HepG2 (cell line): ENCODE results near the gene PRKG1. TPM values are rescaled to one million over a fixed set of nuclear protein-coding genes. Genes with fewer than 3 reads are reported as not detected.

ENCODE experiments used
- ATAC-seq: fragments of 200-7000 bp; cut with Tn5 transposase; 3 replicates; pipeline ENCODE4 v1.9.1; 2020; ENCODE audit warnings: mild to moderate bottlenecking, moderate library complexity
- BruUV-seq: library from RNA; stranded (reverse); fragments of 400-500 nt; replicated peaks from 2 replicates; lab custom pipeline; 2021; lab: Mats Ljungman, UMichigan
- CTCF ChIA-PET: fragments of 300-600 bp; formaldehyde crosslinking; extraction: SDS; loops from one replicate; lab custom pipeline; 2021; ENCODE audit warnings: low total read pairs, inconsistent platforms, low intra/inter-chr PET ratio; lab: Yijun Ruan, JAX
- POLR2A ChIA-PET: fragments of 350-600 bp; sonication (Branson Sonifier 250); formaldehyde crosslinking; loops from one replicate; lab custom pipeline; 2020; ENCODE audit warnings: antibody characterized with exemption, inconsistent platforms; lab: Yijun Ruan, JAX
- DNase-seq: peaks from one replicate; pipeline ENCODE4 v3.0.0-alpha.2; 2015; ENCODE audit warnings: low spot score
- FAIRE-seq: peaks from 3 replicates; lab custom pipeline; 2011; peaks lifted over from hg19 to GRCh38; lab: Jason Lieb, UNC
- H2AFZ ChIP-seq: one replicate; pipeline ENCODE4 v1.6.1; 2011; ENCODE audit warnings: low read length, inconsistent platforms
- H3K27ac ChIP-seq: fragments of 300-600 bp; 3 replicates; pipeline ENCODE4 v1.8.0; 2011; ENCODE audit warnings: mixed run types, mild to moderate bottlenecking, mixed read lengths, low read length, inconsistent platforms; ENCODE audit not compliant: insufficient read depth; ENCODE audit errors: extremely low read length
- H3K27me3 ChIP-seq, 2 experiments: fragments of 200-600 bp in 1 of 2; 2 replicates in 1 of 2; 3 replicates in 1 of 2; pipeline versions ENCODE4 v1.6.0 to v1.8.0; 2011; ENCODE audit warnings: low read length in 2 of 2, mild to moderate bottlenecking in 2 of 2, moderate library complexity in 2 of 2, inconsistent platforms in 1 of 2; ENCODE audit not compliant: insufficient read depth in 2 of 2, control insufficient read depth in 1 of 2
- H3K36me3 ChIP-seq, 2 experiments: fragments of 200-600 bp in 1 of 2; replicated peaks in 1 of 2; 2 replicates in 1 of 2; 3 replicates in 1 of 2; pipeline versions ENCODE4 v1.5.1 to v1.8.0; 2011; ENCODE audit warnings: low read length in 2 of 2, inconsistent platforms in 1 of 2; ENCODE audit not compliant: insufficient read depth in 2 of 2, control insufficient read depth in 1 of 2
- H3K4me1 ChIP-seq: 2 replicates; pipeline ENCODE4 v1.5.1; 2012; ENCODE audit warnings: low read length, inconsistent platforms; ENCODE audit not compliant: insufficient read depth
- H3K4me2 ChIP-seq: 2 replicates; pipeline ENCODE4 v1.6.0; 2011; ENCODE audit warnings: low read depth, low read length, inconsistent platforms
- H3K4me3 ChIP-seq, 3 experiments: fragments of 200-600 bp in 1 of 3; sonication (generic), shearing (Covaris generic) in 1 of 3; replicated peaks in 1 of 3; 2 replicates each; pipeline ENCODE4 v1.5.1; 2011 to 2016; ENCODE audit warnings: low read length in 3 of 3, inconsistent platforms in 2 of 3, low read depth in 2 of 3, mild to moderate bottlenecking in 2 of 3, control low read depth in 1 of 3, mixed read lengths in 1 of 3; ENCODE audit not compliant: insufficient read depth in 1 of 3
- H3K79me2 ChIP-seq: one replicate; pipeline ENCODE4 v1.6.1; 2011; ENCODE audit warnings: low read length, inconsistent platforms; ENCODE audit not compliant: insufficient read depth
- H3K9ac ChIP-seq: 2 replicates; pipeline ENCODE4 v1.6.0; 2011; ENCODE audit warnings: mild to moderate bottlenecking, low read depth, low read length, inconsistent platforms; ENCODE audit not compliant: insufficient read depth
- H3K9me3 ChIP-seq: 2 replicates; pipeline ENCODE4 v1.5.1; 2012; ENCODE audit warnings: mild to moderate bottlenecking, low read length
- H4K20me1 ChIP-seq: 2 replicates; pipeline ENCODE4 v1.6.0; 2011; ENCODE audit warnings: inconsistent platforms, mild to moderate bottlenecking, low read length, moderate library complexity; ENCODE audit not compliant: insufficient read depth
- CCAR2 ChIP-seq: fragments of 200-400 bp; formaldehyde crosslinking; optimal IDR thresholded peaks from 2 replicates; pipeline ENCODE3; 2018; ENCODE audit warnings: low read depth, mild to moderate bottlenecking, low read length, moderate library complexity
- HNRNPUL1 ChIP-seq: fragments of 200-400 bp; formaldehyde crosslinking; IDR thresholded peaks from 2 replicates; pipeline ENCODE4 v1.6.1; 2017; ENCODE audit warnings: low read depth, mild to moderate bottlenecking, low read length, moderate library complexity
- HOXA9 ChIP-seq: sonication (generic); formaldehyde crosslinking; IDR thresholded peaks from 2 replicates; pipeline ENCODE4 v1.8.1; 2022; ENCODE audit warnings: missing genetic modification reagents, mild to moderate bottlenecking, moderate library complexity, borderline replicate concordance
- RFX1 ChIP-seq: fragments of 450-650 bp; IDR thresholded peaks from 2 replicates; pipeline ENCODE4 v1.6.1; 2017
- SETDB1 ChIP-seq: sonication (generic); formaldehyde crosslinking; IDR thresholded peaks from 2 replicates; pipeline ENCODE4 v1.5.1; 2020; ENCODE audit warnings: missing genetic modification reagents, mild to moderate bottlenecking, borderline replicate concordance
- SP5 ChIP-seq: IDR thresholded peaks from 2 replicates; pipeline ENCODE4 v1.6.1; 2016; ENCODE audit warnings: low read depth, borderline replicate concordance
- YEATS4 ChIP-seq: sonication (generic); formaldehyde crosslinking; IDR thresholded peaks from 2 replicates; pipeline ENCODE4 v1.4.0; 2020; ENCODE audit warnings: missing genetic modification reagents, borderline replicate concordance
- ZFY ChIP-seq: sonication (generic); formaldehyde crosslinking; IDR thresholded peaks from 2 replicates; pipeline ENCODE4 v1.4.0; 2020; ENCODE audit warnings: missing genetic modification reagents
- ZNF230 ChIP-seq: sonication (generic); formaldehyde crosslinking; IDR thresholded peaks from 2 replicates; pipeline ENCODE4 v1.4.0; 2020; ENCODE audit warnings: mild to moderate bottlenecking, missing genetic modification reagents
- ZNF34 ChIP-seq: sonication (generic); formaldehyde crosslinking; IDR thresholded peaks from 2 replicates; pipeline ENCODE4 v1.4.0; 2020; ENCODE audit warnings: mild to moderate bottlenecking, missing genetic modification reagents, borderline replicate concordance
- ZNF567 ChIP-seq: sonication (generic); formaldehyde crosslinking; IDR thresholded peaks from 2 replicates; pipeline ENCODE4 v1.8.1; 2023; ENCODE audit warnings: mild to moderate bottlenecking, missing genetic modification reagents, borderline replicate concordance
- ZNF713 ChIP-seq: sonication (generic); formaldehyde crosslinking; IDR thresholded peaks from 2 replicates; pipeline ENCODE4 v1.4.0; 2020; ENCODE audit warnings: mild to moderate bottlenecking, missing genetic modification reagents
- ZSCAN29 ChIP-seq: sonication (generic); formaldehyde crosslinking; conservative IDR thresholded peaks from 2 replicates; pipeline ENCODE4 v1.4.0; 2020; ENCODE audit warnings: mild to moderate bottlenecking, missing genetic modification reagents
- WGBS: methylation state at CpG from one replicate; pipeline ENCODE4 v1.1.6; 2017; ENCODE audit warnings: low lambda C conversion rate; 5-methylcytosine and 5-hydroxymethylcytosine counted together
- in situ Hi-C: cut with HindIII; loops from 2 replicates; pipeline ENCODE4 v1.10.0; 2017; ENCODE audit warnings: low pct_unique_long_range_greater_than_20kb; ENCODE audit not compliant: extremely low pct_ligation_motif_present
- intact Hi-C: fragments of 100-400 bp; cut with micrococcal nuclease; formaldehyde crosslinking; loops from one replicate; pipeline ENCODE4 v1.10.0; 2022; ENCODE audit not compliant: unreplicated experiment
- polyA plus RNA-seq, 8 experiments: library from polyadenylated mRNA; depleted of rRNA in 3 of 8; stranded (reverse) in 7 of 8; unstranded in 1 of 8; fragments of >200 nt; fragmentation: Illumina TruSeq in 4 of 8; extraction: Trizol in 4 of 8; gene quantifications; 2 replicates each; pipeline versions ENCODE4 v1.2.1 to v1.2.3, GENCODE V29; 2011 to 2016; ENCODE audit warnings: low read depth in 4 of 8, missing spikeins in 1 of 8, mixed read lengths in 1 of 8; ENCODE audit not compliant: insufficient read depth in 1 of 8
- total RNA-seq, 5 experiments: library from RNA; depleted of rRNA; stranded (reverse); fragments of >200 nt; fragmentation: Illumina TruSeq; extraction: Trizol; gene quantifications; 2 replicates each; pipeline ENCODE4 v1.2.3, GENCODE V29; 2016; ENCODE audit warnings: low read depth in 1 of 5
- TF ChIP-seq, protein P1 (sequence below): IDR thresholded peaks from 2 replicates; pipeline ENCODE4 v1.6.1; 2016
- TF ChIP-seq, protein P2 (sequence below): sonication (generic); IDR thresholded peaks from 2 replicates; pipeline ENCODE4 v1.6.1; 2016; ENCODE audit warnings: low read depth, borderline replicate concordance
- TF ChIP-seq, protein P3 (sequence below): sonication (generic); formaldehyde crosslinking; IDR thresholded peaks from 2 replicates; pipeline ENCODE4 v1.5.1; 2020; ENCODE audit warnings: mild to moderate bottlenecking, missing genetic modification reagents, borderline replicate concordance

PRKG1 gene
- total and polyA plus RNA-seq, 2 of the 13 experiments (the other 11 are each of a cell fraction or from before 2014, with no cell fraction given), result 0.01 TPM; not detected in 1

DNA sequence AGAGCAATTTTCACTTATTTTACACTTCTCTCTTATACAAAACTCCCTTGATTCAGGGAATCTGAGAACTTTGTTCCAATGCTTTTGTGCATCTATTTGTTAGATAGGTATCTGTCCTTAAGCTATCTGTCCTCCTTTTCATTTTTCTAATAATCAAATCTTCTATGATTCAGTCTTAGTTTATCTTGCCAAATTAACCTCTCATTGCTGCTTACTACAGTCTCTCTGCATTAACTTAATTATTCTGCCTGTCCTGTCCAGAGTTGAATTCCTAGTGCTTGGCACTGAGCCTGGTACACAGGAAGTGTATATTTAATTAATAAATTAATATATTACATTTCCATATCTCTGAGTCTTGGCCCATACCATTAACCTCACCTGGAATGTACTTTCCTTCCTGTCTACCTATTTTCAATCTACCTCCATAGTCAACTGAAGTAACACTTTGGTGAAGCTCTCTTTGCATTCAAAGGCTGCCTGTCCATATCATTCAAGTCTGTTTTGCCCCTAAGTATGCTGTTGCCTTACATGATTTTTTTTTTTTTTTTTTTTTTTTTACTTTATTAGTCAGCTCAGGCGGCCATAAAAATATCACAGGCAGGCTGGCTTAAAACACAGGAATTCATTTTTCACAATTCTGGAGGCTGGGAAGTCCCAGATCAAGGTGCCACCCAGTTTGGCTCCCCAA lies 691.1 kb downstream of the PRKG1 start:
- Histone ChIP-seq H3K36me3 (no peaks in the 10 kb centered on the region), H2AFZ (no peak overlapping the region), H3K4me2 (no peak overlapping the region), H3K79me2 (no peaks in the 10 kb centered on the region), H4K20me1 (no peaks in the 10 kb centered on the region)
- WGBS, result 0% methylated on average over 1 of the region's 1 CpG
- no peak for DNase-seq
- intact Hi-C loops, result no loop called here
- CTCF ChIA-PET, result no interaction called here
- TF ChIP-seq ZSCAN29 (CRISPR knock-in tag) (no peak), HNRNPUL1 (no peak), CCAR2 (no peak), ZNF713 (CRISPR knock-in tag) (no peak), YEATS4 (no peak), HOXA9 (CRISPR knock-in tag) (no peak), SP5 (CRISPR knock-in tag) (no peak), ZFY (no peak), RFX1 (no peak), ZNF230 (CRISPR knock-in tag) (no peak), ZNF34 (CRISPR knock-in tag) (no peak), SETDB1 (CRISPR knock-in tag) (no peak), ZNF567 (no peak)
- TF ChIP-seq, protein P1, sequence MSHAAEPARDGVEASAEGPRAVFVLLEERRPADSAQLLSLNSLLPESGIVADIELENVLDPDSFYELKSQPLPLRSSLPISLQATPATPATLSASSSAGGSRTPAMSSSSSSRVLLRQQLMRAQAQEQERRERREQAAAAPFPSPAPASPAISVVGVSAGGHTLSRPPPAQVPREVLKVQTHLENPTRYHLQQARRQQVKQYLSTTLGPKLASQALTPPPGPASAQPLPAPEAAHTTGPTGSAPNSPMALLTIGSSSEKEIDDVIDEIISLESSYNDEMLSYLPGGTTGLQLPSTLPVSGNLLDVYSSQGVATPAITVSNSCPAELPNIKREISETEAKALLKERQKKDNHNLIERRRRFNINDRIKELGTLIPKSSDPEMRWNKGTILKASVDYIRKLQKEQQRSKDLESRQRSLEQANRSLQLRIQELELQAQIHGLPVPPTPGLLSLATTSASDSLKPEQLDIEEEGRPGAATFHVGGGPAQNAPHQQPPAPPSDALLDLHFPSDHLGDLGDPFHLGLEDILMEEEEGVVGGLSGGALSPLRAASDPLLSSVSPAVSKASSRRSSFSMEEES (CRISPR knock-in tag), result no peak
- TF ChIP-seq, protein P2, sequence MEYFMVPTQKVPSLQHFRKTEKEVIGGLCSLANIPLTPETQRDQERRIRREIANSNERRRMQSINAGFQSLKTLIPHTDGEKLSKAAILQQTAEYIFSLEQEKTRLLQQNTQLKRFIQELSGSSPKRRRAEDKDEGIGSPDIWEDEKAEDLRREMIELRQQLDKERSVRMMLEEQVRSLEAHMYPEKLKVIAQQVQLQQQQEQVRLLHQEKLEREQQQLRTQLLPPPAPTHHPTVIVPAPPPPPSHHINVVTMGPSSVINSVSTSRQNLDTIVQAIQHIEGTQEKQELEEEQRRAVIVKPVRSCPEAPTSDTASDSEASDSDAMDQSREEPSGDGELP, result no peak
- TF ChIP-seq, protein P3, sequence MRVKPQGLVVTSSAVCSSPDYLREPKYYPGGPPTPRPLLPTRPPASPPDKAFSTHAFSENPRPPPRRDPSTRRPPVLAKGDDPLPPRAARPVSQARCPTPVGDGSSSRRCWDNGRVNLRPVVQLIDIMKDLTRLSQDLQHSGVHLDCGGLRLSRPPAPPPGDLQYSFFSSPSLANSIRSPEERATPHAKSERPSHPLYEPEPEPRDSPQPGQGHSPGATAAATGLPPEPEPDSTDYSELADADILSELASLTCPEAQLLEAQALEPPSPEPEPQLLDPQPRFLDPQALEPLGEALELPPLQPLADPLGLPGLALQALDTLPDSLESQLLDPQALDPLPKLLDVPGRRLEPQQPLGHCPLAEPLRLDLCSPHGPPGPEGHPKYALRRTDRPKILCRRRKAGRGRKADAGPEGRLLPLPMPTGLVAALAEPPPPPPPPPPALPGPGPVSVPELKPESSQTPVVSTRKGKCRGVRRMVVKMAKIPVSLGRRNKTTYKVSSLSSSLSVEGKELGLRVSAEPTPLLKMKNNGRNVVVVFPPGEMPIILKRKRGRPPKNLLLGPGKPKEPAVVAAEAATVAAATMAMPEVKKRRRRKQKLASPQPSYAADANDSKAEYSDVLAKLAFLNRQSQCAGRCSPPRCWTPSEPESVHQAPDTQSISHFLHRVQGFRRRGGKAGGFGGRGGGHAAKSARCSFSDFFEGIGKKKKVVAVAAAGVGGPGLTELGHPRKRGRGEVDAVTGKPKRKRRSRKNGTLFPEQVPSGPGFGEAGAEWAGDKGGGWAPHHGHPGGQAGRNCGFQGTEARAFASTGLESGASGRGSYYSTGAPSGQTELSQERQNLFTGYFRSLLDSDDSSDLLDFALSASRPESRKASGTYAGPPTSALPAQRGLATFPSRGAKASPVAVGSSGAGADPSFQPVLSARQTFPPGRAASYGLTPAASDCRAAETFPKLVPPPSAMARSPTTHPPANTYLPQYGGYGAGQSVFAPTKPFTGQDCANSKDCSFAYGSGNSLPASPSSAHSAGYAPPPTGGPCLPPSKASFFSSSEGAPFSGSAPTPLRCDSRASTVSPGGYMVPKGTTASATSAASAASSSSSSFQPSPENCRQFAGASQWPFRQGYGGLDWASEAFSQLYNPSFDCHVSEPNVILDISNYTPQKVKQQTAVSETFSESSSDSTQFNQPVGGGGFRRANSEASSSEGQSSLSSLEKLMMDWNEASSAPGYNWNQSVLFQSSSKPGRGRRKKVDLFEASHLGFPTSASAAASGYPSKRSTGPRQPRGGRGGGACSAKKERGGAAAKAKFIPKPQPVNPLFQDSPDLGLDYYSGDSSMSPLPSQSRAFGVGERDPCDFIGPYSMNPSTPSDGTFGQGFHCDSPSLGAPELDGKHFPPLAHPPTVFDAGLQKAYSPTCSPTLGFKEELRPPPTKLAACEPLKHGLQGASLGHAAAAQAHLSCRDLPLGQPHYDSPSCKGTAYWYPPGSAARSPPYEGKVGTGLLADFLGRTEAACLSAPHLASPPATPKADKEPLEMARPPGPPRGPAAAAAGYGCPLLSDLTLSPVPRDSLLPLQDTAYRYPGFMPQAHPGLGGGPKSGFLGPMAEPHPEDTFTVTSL, result no peak
- TF ChIP-seq, all 625 proteins: peak for 0
- Histone ChIP-seq H3K27ac (no peak overlapping the region), H3K4me3 (no peak overlapping the region), H3K9me3 (no peaks in the 10 kb centered on the region), H3K9ac (no peak overlapping the region), H3K27me3 (no peaks in the 10 kb centered on the region), H3K4me1 (no peaks in the 10 kb centered on the region)
- POLR2A ChIA-PET, result no interaction called here
- FAIRE-seq (no peak), ATAC-seq (no peak)
- in situ Hi-C loops, result no loop called here
- BruUV-seq, result no TSS peak
